Neural progenitor cell (in vitro differentiated cells): ENCODE measurements around the gene PKN1. TPM values are rescaled to one million over a fixed set of nuclear protein-coding genes. Genes with fewer than 3 reads are reported as not detected.
A peak's percentile ranks its signal among the peaks of the same experiment; 100 is the strongest.
"Not testable (repeated sequence)": the region's sequence is repeated elsewhere in the genome, so short reads cannot be mapped to it uniquely, and the experiment has no call there.

Experiments
- DNase-seq: peaks from one replicate; pipeline ENCODE4 v3.0.0-alpha.2; 2016; ENCODE audit warnings: low spot score
- H2AFZ ChIP-seq: fragments of 200-600 bp; sonication (generic); replicated peaks from 2 replicates; pipeline ENCODE4 v1.6.1; 2016; ENCODE audit warnings: antibody characterized with exemption
- H3F3A ChIP-seq: fragments of 200-600 bp; sonication (generic); 2 replicates; pipeline ENCODE4 v1.6.1; 2016; ENCODE audit warnings: antibody characterized with exemption, low read depth
- H3K27ac ChIP-seq: fragments of 200-600 bp; sonication (generic); 2 replicates; pipeline ENCODE4 v1.5.1; 2016; ENCODE audit warnings: mild to moderate bottlenecking
- H3K27me3 ChIP-seq: fragments of 200-600 bp; sonication (generic); 2 replicates; pipeline ENCODE4 v1.6.1; 2016; ENCODE audit warnings: mild to moderate bottlenecking, moderate library complexity
- H3K36me3 ChIP-seq: fragments of 200-600 bp; sonication (generic); 2 replicates; pipeline ENCODE4 v1.5.1; 2016
- H3K4me1 ChIP-seq: fragments of 200-600 bp; sonication (generic); 2 replicates; pipeline ENCODE4 v1.6.1; 2016; ENCODE audit warnings: mixed run types
- H3K4me2 ChIP-seq: fragments of 200-600 bp; sonication (generic); 2 replicates; pipeline ENCODE4 v1.6.1; 2016
- H3K4me3 ChIP-seq: fragments of 200-600 bp; sonication (generic); 2 replicates; pipeline ENCODE4 v1.5.1; 2016
- H3K79me2 ChIP-seq: fragments of 200-600 bp; sonication (generic); 2 replicates; pipeline ENCODE4 v1.6.1; 2016; ENCODE audit warnings: low read depth
- H3K9ac ChIP-seq: fragments of 200-600 bp; sonication (generic); 2 replicates; pipeline ENCODE4 v1.6.1; 2016
- H3K9me3 ChIP-seq: fragments of 200-600 bp; sonication (generic); 2 replicates; pipeline ENCODE4 v1.5.1; 2016; ENCODE audit warnings: low read depth
- H4K20me1 ChIP-seq: fragments of 200-600 bp; sonication (generic); 2 replicates; pipeline ENCODE4 v1.6.1; 2016; ENCODE audit warnings: low read depth
- H3K27ac Mint-ChIP-seq: 3 replicates; pipeline ENCODE4 v1.8.0; 2021; ENCODE audit warnings: mixed read lengths
- H3K27me3 Mint-ChIP-seq: 2 replicates; pipeline ENCODE4 v1.8.0; 2022; ENCODE audit warnings: low read depth, mild to moderate bottlenecking, inconsistent platforms, moderate library complexity, mixed read lengths; ENCODE audit not compliant: insufficient read depth
- H3K36me3 Mint-ChIP-seq: 3 replicates; pipeline ENCODE4 v1.8.0; 2021; ENCODE audit warnings: mixed read lengths
- H3K4me1 Mint-ChIP-seq: 3 replicates; pipeline ENCODE4 v1.8.0; 2021; ENCODE audit warnings: mixed read lengths
- H3K4me3 Mint-ChIP-seq: 3 replicates; pipeline ENCODE4 v1.8.0; 2021; ENCODE audit warnings: mild to moderate bottlenecking, moderate library complexity, mixed read lengths
- H3K9me3 Mint-ChIP-seq: 3 replicates; pipeline ENCODE4 v1.8.0; 2020; ENCODE audit warnings: mixed read lengths
- EZH2 ChIP-seq: fragments of 200-600 bp; sonication (generic); IDR thresholded peaks from 2 replicates; pipeline ENCODE4 v1.6.1; 2017; ENCODE audit warnings: antibody characterized with exemption, mild to moderate bottlenecking, moderate library complexity
- EZH2phosphoT487 ChIP-seq: fragments of 200-600 bp; sonication (generic); IDR thresholded peaks from 2 replicates; pipeline ENCODE4 v1.6.1; 2017; ENCODE audit warnings: antibody characterized with exemption
- total RNA-seq: library from RNA; depleted of rRNA; stranded (reverse); fragments of >200 nt; gene quantifications from 2 replicates; pipeline ENCODE4 v1.2.3, GENCODE V29; 2015; ENCODE audit warnings: low replicate concordance
- TF ChIP-seq, protein P1 (sequence below): fragments of 200-600 bp; sonication (generic); IDR thresholded peaks from 2 replicates; pipeline ENCODE4 v1.5.1; 2017; ENCODE audit warnings: antibody characterized with exemption, mild to moderate bottlenecking

Gene PKN1
- total RNA-seq, 1 donor from 2014 or later = 29.0 TPM

DNA sequence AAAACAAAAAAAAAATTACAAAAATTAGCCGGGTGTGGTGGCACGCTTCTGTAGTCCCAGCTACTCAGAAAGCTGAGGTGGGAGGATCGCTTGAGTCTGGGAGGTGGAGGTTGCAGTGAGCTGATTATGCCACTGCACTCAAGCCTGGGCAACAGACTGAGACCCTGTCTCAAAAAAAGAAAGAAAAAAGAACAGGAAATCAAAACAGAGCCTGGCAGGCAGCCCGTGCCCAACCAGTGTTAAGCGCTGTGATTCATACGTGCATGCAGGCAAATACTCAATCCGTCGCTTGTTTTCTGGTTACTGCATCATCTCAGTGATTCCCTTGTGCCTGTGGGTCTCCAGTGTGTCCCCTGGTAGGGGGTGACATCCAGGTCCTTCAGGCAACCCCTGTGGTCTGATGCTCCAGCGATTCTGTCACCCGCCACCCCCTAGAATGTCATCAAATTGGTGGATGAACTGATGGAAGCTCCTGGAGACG lies 32.1 kb upstream of the PKN1 start:
- no peak for TF ChIP-seq EZH2phosphoT487
- TF ChIP-seq, protein P1, sequence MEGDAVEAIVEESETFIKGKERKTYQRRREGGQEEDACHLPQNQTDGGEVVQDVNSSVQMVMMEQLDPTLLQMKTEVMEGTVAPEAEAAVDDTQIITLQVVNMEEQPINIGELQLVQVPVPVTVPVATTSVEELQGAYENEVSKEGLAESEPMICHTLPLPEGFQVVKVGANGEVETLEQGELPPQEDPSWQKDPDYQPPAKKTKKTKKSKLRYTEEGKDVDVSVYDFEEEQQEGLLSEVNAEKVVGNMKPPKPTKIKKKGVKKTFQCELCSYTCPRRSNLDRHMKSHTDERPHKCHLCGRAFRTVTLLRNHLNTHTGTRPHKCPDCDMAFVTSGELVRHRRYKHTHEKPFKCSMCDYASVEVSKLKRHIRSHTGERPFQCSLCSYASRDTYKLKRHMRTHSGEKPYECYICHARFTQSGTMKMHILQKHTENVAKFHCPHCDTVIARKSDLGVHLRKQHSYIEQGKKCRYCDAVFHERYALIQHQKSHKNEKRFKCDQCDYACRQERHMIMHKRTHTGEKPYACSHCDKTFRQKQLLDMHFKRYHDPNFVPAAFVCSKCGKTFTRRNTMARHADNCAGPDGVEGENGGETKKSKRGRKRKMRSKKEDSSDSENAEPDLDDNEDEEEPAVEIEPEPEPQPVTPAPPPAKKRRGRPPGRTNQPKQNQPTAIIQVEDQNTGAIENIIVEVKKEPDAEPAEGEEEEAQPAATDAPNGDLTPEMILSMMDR = no peak
- no peak for TF ChIP-seq EZH2
- no peaks in the 10 kb centered on the region for H3K36me3 ChIP-seq
- no peak overlapping the region for H3K4me3 ChIP-seq
- no peak overlapping the region for H3K4me3 Mint-ChIP-seq
- H3K9ac ChIP-seq = no peak overlapping the region
- no peaks in the 10 kb centered on the region for H3K79me2 ChIP-seq
- no peak for DNase-seq
- H4K20me1 ChIP-seq = no peaks in the 10 kb centered on the region
- H3K4me2 ChIP-seq = no peak overlapping the region
- no peak overlapping the region for H2AFZ ChIP-seq
- peak overlapping the region; percentile 25 for H3K27ac Mint-ChIP-seq
- H3K9me3 ChIP-seq = no peaks in the 10 kb centered on the region
- no peaks in the 10 kb centered on the region for H3K4me1 ChIP-seq
- H3F3A ChIP-seq = peaks cover 8% of the 10 kb centered on the region
- no peaks in the 10 kb centered on the region for H3K36me3 Mint-ChIP-seq
- peaks cover 15% of the 10 kb centered on the region for H3K4me1 Mint-ChIP-seq
- H3K27ac ChIP-seq = no peak overlapping the region
- no peaks in the 10 kb centered on the region for H3K27me3 ChIP-seq
- no peaks in the 10 kb centered on the region for H3K9me3 Mint-ChIP-seq
- H3K27me3 Mint-ChIP-seq = peaks cover 12% of the 10 kb centered on the region

DNA sequence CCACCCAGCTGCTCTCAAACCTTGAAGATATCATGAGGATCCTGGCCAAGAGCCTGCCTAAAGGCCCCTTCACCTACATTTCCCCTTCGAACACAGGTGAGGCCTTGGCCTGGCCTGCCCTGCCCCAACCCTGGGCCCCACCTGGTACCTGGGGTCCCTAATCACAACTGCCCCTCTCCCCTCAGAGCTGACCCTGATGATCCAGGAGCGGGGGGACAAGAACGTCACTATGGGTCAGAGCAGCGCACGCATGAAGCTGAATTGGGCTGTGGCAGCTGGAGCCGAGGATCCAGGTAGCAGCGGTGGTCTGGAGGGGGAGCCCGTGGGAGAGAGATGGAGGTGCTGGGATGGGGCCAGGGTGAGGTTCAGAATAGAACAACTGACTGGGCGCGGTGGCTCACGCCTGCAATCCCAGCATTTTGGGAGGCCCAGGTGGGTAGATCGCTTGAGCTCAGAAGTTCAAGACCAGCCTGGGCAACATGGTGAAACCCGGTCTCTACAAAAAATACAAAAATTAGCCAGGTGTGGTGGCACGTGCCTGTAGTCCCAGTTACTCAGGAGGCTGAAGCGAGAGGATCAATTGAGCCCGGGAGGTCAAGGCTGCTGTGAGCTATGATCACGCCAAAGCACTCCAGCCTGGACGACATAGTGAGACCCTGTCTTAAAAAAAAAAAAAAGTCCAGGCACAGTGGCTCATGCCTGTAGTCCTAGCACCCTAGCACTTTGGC lies 31.5 kb upstream of the PKN1 start:
- Histone ChIP-seq H4K20me1 (no peaks in the 10 kb centered on the region), H3K4me2 (no peak overlapping the region), H3K36me3 (no peaks in the 10 kb centered on the region), H3K4me1 (no peaks in the 10 kb centered on the region), H3K9me3 (no peaks in the 10 kb centered on the region), H3K27me3 (no peaks in the 10 kb centered on the region), H3F3A (peaks cover 12% of the 10 kb centered on the region), H2AFZ (no peak overlapping the region), H3K4me3 (no peak overlapping the region), H3K79me2 (no peaks in the 10 kb centered on the region), H3K9ac (no peak overlapping the region), H3K27ac (no peak overlapping the region)
- no peaks in the 10 kb centered on the region for H3K36me3 Mint-ChIP-seq
- no peaks in the 10 kb centered on the region for H3K9me3 Mint-ChIP-seq
- H3K4me1 Mint-ChIP-seq = peaks cover 20% of the 10 kb centered on the region
- DNase-seq = no peak
- H3K27ac Mint-ChIP-seq = no peak overlapping the region
- no peak overlapping the region for H3K4me3 Mint-ChIP-seq
- TF ChIP-seq, protein P1 = no peak
- TF ChIP-seq EZH2phosphoT487 = no peak
- TF ChIP-seq EZH2 = no peak
- peaks cover 12% of the 10 kb centered on the region for H3K27me3 Mint-ChIP-seq

DNA sequence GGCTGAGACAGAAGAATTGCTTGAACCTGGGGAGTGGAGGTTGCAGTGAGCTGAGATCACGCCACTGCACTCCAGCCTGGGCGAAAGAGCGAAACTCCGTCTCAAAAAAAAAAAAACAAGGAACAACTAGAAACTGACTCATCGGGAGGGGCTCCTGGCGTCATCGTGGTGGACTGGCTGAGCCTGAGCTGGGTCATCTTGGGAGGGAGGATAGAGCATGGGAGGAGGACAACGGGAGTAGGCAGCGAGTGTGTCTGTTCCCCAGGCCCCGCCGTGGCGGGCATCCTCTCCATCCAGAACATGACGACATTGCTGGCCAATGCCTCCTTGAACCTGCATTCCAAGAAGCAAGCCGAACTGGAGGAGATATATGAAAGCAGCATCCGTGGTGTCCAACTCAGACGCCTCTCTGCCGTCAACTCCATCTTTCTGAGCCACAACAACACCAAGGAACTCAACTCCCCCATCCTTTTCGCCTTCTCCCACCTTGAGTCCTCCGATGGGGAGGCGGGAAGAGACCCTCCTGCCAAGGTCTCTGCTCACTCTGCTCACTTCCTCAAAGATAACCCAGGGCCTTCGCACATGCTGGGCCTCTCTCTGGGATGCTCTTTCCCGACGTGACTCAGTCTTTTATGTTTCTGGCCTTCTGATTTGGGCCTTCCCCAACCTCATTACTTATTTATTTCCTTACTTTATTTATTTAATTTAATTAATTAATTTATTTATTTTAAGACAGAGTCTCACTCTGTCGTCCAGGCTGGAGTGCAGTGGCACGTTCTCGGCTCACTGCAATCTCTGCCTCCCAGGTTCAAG lies 30.6 kb upstream of the PKN1 start:
- TF ChIP-seq EZH2 (no peak), EZH2phosphoT487 (no peak)
- TF ChIP-seq, protein P1 = no peak
- H3K79me2 ChIP-seq = no peaks in the 10 kb centered on the region
- Mint-ChIP-seq H3K36me3 (peaks cover under 1% of the 10 kb centered on the region), H3K4me1 (peaks cover 18% of the 10 kb centered on the region), H3K27me3 (peaks cover 9% of the 10 kb centered on the region), H3K9me3 (no peaks in the 10 kb centered on the region), H3K4me3 (peak overlapping the region; percentile 52), H3K27ac (no peak overlapping the region)
- no peak overlapping the region for H3K27ac ChIP-seq
- no peaks in the 10 kb centered on the region for H3K4me1 ChIP-seq
- H3K9ac ChIP-seq = no peak overlapping the region
- no peaks in the 10 kb centered on the region for H3K36me3 ChIP-seq
- H3K27me3 ChIP-seq = no peaks in the 10 kb centered on the region
- H3F3A ChIP-seq = peaks cover 21% of the 10 kb centered on the region
- DNase-seq = no peak
- H4K20me1 ChIP-seq = no peaks in the 10 kb centered on the region
- H3K4me3 ChIP-seq = no peak overlapping the region
- H3K9me3 ChIP-seq = no peaks in the 10 kb centered on the region
- no peak overlapping the region for H3K4me2 ChIP-seq
- no peak overlapping the region for H2AFZ ChIP-seq

DNA sequence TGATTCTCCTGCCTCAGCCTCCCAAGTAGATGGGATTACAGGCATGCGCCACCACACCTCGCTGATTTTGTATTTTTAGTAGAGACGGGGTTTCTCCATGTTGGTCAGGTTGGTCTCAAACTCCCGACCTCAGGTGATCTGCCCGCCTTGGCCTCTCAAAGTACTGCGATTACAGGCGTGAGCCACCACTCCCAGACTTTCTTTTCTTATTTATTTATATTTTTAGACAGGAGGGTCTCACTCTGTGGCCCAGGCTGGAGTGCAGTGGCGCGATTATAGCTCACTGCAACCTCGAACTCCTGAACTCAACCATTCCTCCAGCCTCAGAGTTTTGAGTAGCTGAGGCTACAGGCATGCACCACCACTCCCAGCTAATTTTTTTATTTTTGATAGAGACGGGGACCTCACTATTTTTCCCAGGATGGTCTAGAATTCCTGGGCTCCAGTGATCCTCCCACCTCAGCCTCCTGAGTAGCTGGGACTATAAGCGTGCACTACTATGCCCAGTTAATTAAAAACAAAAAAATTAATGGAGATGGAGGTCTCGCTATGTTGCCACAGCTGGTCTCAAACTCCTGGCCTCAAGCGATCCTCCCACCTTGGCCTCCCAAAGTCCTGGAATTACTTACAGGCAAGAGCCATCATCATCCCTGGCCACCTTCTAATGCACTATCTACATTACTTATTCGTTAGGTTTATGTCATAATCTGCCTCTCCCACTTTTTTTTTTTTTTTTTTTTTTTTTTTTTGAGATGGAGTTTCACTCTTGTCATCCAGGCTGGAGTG lies 29.8 kb upstream of the PKN1 start:
- H3K27ac Mint-ChIP-seq, H3K27me3 ChIP-seq, H3K27me3 Mint-ChIP-seq, H3K36me3 ChIP-seq, H3K9me3 ChIP-seq, H2AFZ ChIP-seq, H3K4me3 ChIP-seq, H3K79me2 ChIP-seq, H3K36me3 Mint-ChIP-seq, DNase-seq, H3K4me2 ChIP-seq, H3K27ac ChIP-seq, H3K4me1 ChIP-seq, H3K4me3 Mint-ChIP-seq, H4K20me1 ChIP-seq, H3K9ac ChIP-seq, H3K9me3 Mint-ChIP-seq: not testable (repeated sequence)
- H3K4me1 Mint-ChIP-seq = peaks cover 14% of the 10 kb centered on the region
- peaks cover 23% of the 10 kb centered on the region for H3F3A ChIP-seq
